HCT116 (cell line): ENCODE results near the gene MYO16. TPM values are rescaled to one million over a fixed set of nuclear protein-coding genes. Genes with fewer than 3 reads are reported as not detected.

ENCODE experiments used
- ATAC-seq: fragments of 200-7000 bp; cut with Tn5 transposase; 2 replicates; pipeline ENCODE4 v1.9.1; 2020; ENCODE audit warnings: mild to moderate bottlenecking, moderate library complexity
- BruUV-seq: library from RNA; stranded (reverse); fragments of 400-500 nt; replicated peaks from 2 replicates; lab custom pipeline; 2021; lab: Mats Ljungman, UMichigan
- CTCF ChIA-PET: fragments of 300-600 bp; sonication (Branson Sonifier 250); formaldehyde crosslinking; loops from one replicate; lab custom pipeline; 2021; ENCODE audit warnings: antibody characterized with exemption; lab: Charles Lee
- POLR2A ChIA-PET: fragments of 300-600, 350-600 bp; sonication (Branson Sonifier 250); formaldehyde crosslinking; loops from one replicate; lab custom pipeline; 2021; ENCODE audit warnings: antibody characterized with exemption; lab: Charles Lee
- RAD21 ChIA-PET, 2 experiments: fragments of 300-600 bp; sonication (Branson Sonifier 250); formaldehyde crosslinking; loops; one replicate each; lab custom pipeline; 2023; ENCODE audit warnings: low total read pairs in 2 of 2; ENCODE audit not compliant: uncharacterized antibody in 2 of 2, unreplicated experiment in 2 of 2, low non-redundant PET in 1 of 2; lab: Charles Lee
- DNase-seq: peaks from one replicate; pipeline ENCODE4 v3.0.0-alpha.2; 2010; ENCODE audit warnings: low read depth, low spot score
- H2AFZ ChIP-seq: fragments of 200-600 bp; shearing (Covaris generic), sonication (generic); 2 replicates; pipeline ENCODE4 v1.6.1; 2017; ENCODE audit warnings: low read depth, mixed run types, mixed read lengths, antibody characterized with exemption, low read length; ENCODE audit not compliant: poor library complexity, severe bottlenecking
- H3K27ac ChIP-seq: 2 replicates; pipeline ENCODE4 v1.5.1; 2012; ENCODE audit warnings: low read depth, low read length
- H3K27me3 ChIP-seq: fragments of 200-600 bp; sonication (generic); 2 replicates; pipeline ENCODE4 v1.6.1; 2016; ENCODE audit warnings: mixed run types, low read length, mixed read lengths; ENCODE audit not compliant: insufficient read depth
- H3K36me3 ChIP-seq, 2 experiments: fragments of 200-500 bp in 1 of 2; fragments of 200-600 bp in 1 of 2; sonication (Bioruptor generic) in 1 of 2; sonication (generic) in 1 of 2; 2 replicates each; pipeline versions ENCODE4 v1.5.1 to v1.6.1; 2014 to 2016; ENCODE audit warnings: low read length in 2 of 2, inconsistent platforms in 1 of 2, mixed read lengths in 1 of 2, mixed run types in 1 of 2; ENCODE audit not compliant: insufficient read depth in 2 of 2, control insufficient read depth in 1 of 2
- H3K4me1 ChIP-seq, 2 experiments: fragments of 200-600 bp in 1 of 2; sonication (generic) in 1 of 2; 2 replicates each; pipeline versions ENCODE4 v1.5.1 to v1.6.1; 2012 to 2017; ENCODE audit warnings: low read length in 2 of 2, inconsistent platforms in 1 of 2, mild to moderate bottlenecking in 1 of 2, mixed read lengths in 1 of 2, mixed run types in 1 of 2, moderate library complexity in 1 of 2; ENCODE audit not compliant: insufficient read depth in 2 of 2, control insufficient read depth in 1 of 2
- H3K4me2 ChIP-seq: fragments of 200-600 bp; sonication (generic); 2 replicates; pipeline ENCODE4 v1.6.1; 2017; ENCODE audit warnings: mixed run types, low read length, mixed read lengths
- H3K4me3 ChIP-seq, 2 experiments: fragments of 200-600 bp in 1 of 2; sonication (generic) in 1 of 2; replicated peaks in 1 of 2; 2 replicates each; pipeline ENCODE4 v1.5.1; 2011 to 2016; ENCODE audit warnings: low read length in 2 of 2, control low read depth in 1 of 2, low read depth in 1 of 2, mild to moderate bottlenecking in 1 of 2, mixed read lengths in 1 of 2, mixed run types in 1 of 2
- H3K79me2 ChIP-seq: fragments of 200-600 bp; sonication (generic); 2 replicates; pipeline ENCODE4 v1.6.1; 2017; ENCODE audit warnings: mild to moderate bottlenecking, mixed run types, low read length, moderate library complexity, mixed read lengths; ENCODE audit not compliant: insufficient read depth
- H3K9ac ChIP-seq: fragments of 200-600 bp; sonication (generic); 2 replicates; pipeline ENCODE4 v1.6.1; 2016; ENCODE audit warnings: low read length, mixed read lengths
- H3K9me2 ChIP-seq: fragments of 200-600 bp; sonication (generic), shearing (Covaris generic); 2 replicates; pipeline ENCODE4 v1.6.1; 2017; ENCODE audit warnings: mixed run types, mild to moderate bottlenecking, moderate library complexity; ENCODE audit not compliant: insufficient read depth
- H3K9me3 ChIP-seq, 2 experiments: fragments of 200-500 bp in 1 of 2; fragments of 200-600 bp in 1 of 2; sonication (Bioruptor generic) in 1 of 2; sonication (generic) in 1 of 2; 2 replicates each; pipeline ENCODE4 v1.6.1; 2014 to 2017; ENCODE audit warnings: low read length in 2 of 2, mixed read lengths in 2 of 2, inconsistent platforms in 1 of 2, low read depth in 1 of 2, mild to moderate bottlenecking in 1 of 2, mixed run types in 1 of 2, moderate library complexity in 1 of 2; ENCODE audit not compliant: control insufficient read depth in 1 of 2, insufficient read depth in 1 of 2
- H4K20me1 ChIP-seq: fragments of 200-600 bp; sonication (generic), shearing (Covaris generic); 2 replicates; pipeline ENCODE4 v1.6.1; 2017; ENCODE audit warnings: mixed run types, mild to moderate bottlenecking, moderate library complexity; ENCODE audit not compliant: insufficient read depth
- CBX3 ChIP-seq: IDR thresholded peaks from 2 replicates; pipeline ENCODE4 v1.6.1; 2012; ENCODE audit warnings: low read depth
- CEBPB ChIP-seq: IDR thresholded peaks from 2 replicates; pipeline ENCODE4 v1.6.1; 2012; ENCODE audit warnings: low read depth
- ELF1 ChIP-seq: IDR thresholded peaks from 2 replicates; pipeline ENCODE4 v1.6.1; 2012; ENCODE audit warnings: low read depth, borderline replicate concordance
- EZH2 ChIP-seq: fragments of 200-600 bp; sonication (generic); IDR thresholded peaks from 2 replicates; pipeline ENCODE4 v1.6.1; 2017; ENCODE audit warnings: antibody characterized with exemption, mixed run types
- EZH2phosphoT487 ChIP-seq: fragments of 200-600 bp; IDR thresholded peaks from 2 replicates; pipeline ENCODE4 v1.6.1; 2018; ENCODE audit warnings: antibody characterized with exemption, borderline replicate concordance
- FOSL1 ChIP-seq: IDR thresholded peaks from 2 replicates; pipeline ENCODE4 v1.6.1; 2012; ENCODE audit warnings: low read depth
- POLR2A ChIP-seq: IDR thresholded peaks from 2 replicates; pipeline ENCODE4 v1.7.0; 2011; ENCODE audit warnings: borderline replicate concordance; ENCODE audit not compliant: insufficient read depth, insufficient read length; ENCODE audit errors: extremely low read depth
- SP1 ChIP-seq: IDR thresholded peaks from 2 replicates; pipeline ENCODE4 v1.6.1; 2012; ENCODE audit warnings: low read depth
- SRF ChIP-seq: IDR thresholded peaks from 2 replicates; pipeline ENCODE4 v1.6.1; 2012; ENCODE audit warnings: low read depth
- TCF7L2 ChIP-seq: IDR thresholded peaks from 2 replicates; pipeline ENCODE4 v1.7.0; 2011; ENCODE audit warnings: borderline replicate concordance, inconsistent platforms; ENCODE audit not compliant: insufficient read depth, insufficient read length; ENCODE audit errors: extremely low read depth
- ZBTB33 ChIP-seq: IDR thresholded peaks from 2 replicates; pipeline ENCODE4 v1.6.1; 2011; ENCODE audit warnings: mild to moderate bottlenecking, low read length, moderate library complexity; ENCODE audit not compliant: insufficient replicate concordance; ENCODE audit errors: extremely low read depth
- ZFX ChIP-seq: fragments of 450-650 bp; IDR thresholded peaks from 2 replicates; pipeline ENCODE4 v1.6.1; 2017
- ZNF274 ChIP-seq: fragments of 200-500 bp; sonication (Bioruptor generic); IDR thresholded peaks from 2 replicates; pipeline ENCODE4 v1.6.1; 2014; ENCODE audit warnings: mild to moderate bottlenecking, low read depth, low read length, inconsistent platforms
- intact Hi-C: fragments of 100-400 bp; cut with micrococcal nuclease; formaldehyde crosslinking; loops from 2 replicates; pipeline ENCODE4 v1.10.0; 2022
- total RNA-seq: library from RNA; stranded (reverse); gene quantifications from one replicate; pipeline ENCODE4 v1.2.1, GENCODE V29; 2021; ENCODE audit not compliant: unreplicated experiment
- TF ChIP-seq, protein P1 (sequence below): IDR thresholded peaks from 2 replicates; pipeline ENCODE4 v1.6.1; 2012; ENCODE audit warnings: low read depth
- TF ChIP-seq, protein P2 (sequence below): IDR thresholded peaks from 2 replicates; pipeline ENCODE4 v1.6.1; 2012
- TF ChIP-seq, protein P3 (sequence below): IDR thresholded peaks from 2 replicates; pipeline ENCODE4 v1.6.1; 2012

Gene MYO16
- total RNA-seq, 1 experiment from 2014 or later = 0.07 TPM

GRCh38 chr13:108743522-108743921 is 114.1 kb downstream of the MYO16 start:
- DNase-seq (no peak), ATAC-seq (no peak)
- no peaks in the 10 kb centered on the region for H3K79me2 ChIP-seq
- no peak overlapping the region for H3K27ac ChIP-seq
- H3K4me1 ChIP-seq = no peaks in the 10 kb centered on the region
- no TSS peak for BruUV-seq
- ChIA-PET RAD21 (no interaction called here), CTCF (no interaction called here), POLR2A (no interaction called here)
- no peak overlapping the region for H3K4me2 ChIP-seq
- H3K9ac ChIP-seq = no peak overlapping the region
- no peak overlapping the region for H3K4me3 ChIP-seq
- no peaks in the 10 kb centered on the region for H3K9me2 ChIP-seq
- TF ChIP-seq EZH2phosphoT487 (no peak), SP1 (no peak), EZH2 (no peak), TCF7L2 (no peak)
- H3K36me3 ChIP-seq = no peaks in the 10 kb centered on the region
- no peaks in the 10 kb centered on the region for H3K27me3 ChIP-seq
- H4K20me1 ChIP-seq = no peaks in the 10 kb centered on the region
- no peak overlapping the region for H2AFZ ChIP-seq
- intact Hi-C loops = no loop called here
- no peaks in the 10 kb centered on the region for H3K9me3 ChIP-seq

- CTCF ChIA-PET = no interaction called here
- POLR2A ChIA-PET = no interaction called here
- TF ChIP-seq CEBPB (no peak), ELF1 (no peak), ZNF274 (no peak), CBX3 (no peak), ZFX (no peak), EZH2 (no peak), SRF (no peak), ZBTB33 (no peak), POLR2A (no peak), FOSL1 (no peak), TCF7L2 (no peak)
- TF ChIP-seq, protein P1, sequence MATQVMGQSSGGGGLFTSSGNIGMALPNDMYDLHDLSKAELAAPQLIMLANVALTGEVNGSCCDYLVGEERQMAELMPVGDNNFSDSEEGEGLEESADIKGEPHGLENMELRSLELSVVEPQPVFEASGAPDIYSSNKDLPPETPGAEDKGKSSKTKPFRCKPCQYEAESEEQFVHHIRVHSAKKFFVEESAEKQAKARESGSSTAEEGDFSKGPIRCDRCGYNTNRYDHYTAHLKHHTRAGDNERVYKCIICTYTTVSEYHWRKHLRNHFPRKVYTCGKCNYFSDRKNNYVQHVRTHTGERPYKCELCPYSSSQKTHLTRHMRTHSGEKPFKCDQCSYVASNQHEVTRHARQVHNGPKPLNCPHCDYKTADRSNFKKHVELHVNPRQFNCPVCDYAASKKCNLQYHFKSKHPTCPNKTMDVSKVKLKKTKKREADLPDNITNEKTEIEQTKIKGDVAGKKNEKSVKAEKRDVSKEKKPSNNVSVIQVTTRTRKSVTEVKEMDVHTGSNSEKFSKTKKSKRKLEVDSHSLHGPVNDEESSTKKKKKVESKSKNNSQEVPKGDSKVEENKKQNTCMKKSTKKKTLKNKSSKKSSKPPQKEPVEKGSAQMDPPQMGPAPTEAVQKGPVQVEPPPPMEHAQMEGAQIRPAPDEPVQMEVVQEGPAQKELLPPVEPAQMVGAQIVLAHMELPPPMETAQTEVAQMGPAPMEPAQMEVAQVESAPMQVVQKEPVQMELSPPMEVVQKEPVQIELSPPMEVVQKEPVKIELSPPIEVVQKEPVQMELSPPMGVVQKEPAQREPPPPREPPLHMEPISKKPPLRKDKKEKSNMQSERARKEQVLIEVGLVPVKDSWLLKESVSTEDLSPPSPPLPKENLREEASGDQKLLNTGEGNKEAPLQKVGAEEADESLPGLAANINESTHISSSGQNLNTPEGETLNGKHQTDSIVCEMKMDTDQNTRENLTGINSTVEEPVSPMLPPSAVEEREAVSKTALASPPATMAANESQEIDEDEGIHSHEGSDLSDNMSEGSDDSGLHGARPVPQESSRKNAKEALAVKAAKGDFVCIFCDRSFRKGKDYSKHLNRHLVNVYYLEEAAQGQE = no peak
- TF ChIP-seq, protein P2, sequence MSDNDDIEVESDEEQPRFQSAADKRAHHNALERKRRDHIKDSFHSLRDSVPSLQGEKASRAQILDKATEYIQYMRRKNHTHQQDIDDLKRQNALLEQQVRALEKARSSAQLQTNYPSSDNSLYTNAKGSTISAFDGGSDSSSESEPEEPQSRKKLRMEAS = no peak
- TF ChIP-seq, protein P3, sequence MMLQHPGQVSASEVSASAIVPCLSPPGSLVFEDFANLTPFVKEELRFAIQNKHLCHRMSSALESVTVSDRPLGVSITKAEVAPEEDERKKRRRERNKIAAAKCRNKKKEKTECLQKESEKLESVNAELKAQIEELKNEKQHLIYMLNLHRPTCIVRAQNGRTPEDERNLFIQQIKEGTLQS = no peak
Measured at GRCh38 chr13:108747843-108748242, 118.4 kb downstream of the MYO16 start.

More at GRCh38 chr13:108747843-108748242, 118.4 kb downstream of the MYO16 start:
- no TSS peak for BruUV-seq
- no peaks in the 10 kb centered on the region for H4K20me1 ChIP-seq
- no peaks in the 10 kb centered on the region for H3K9me2 ChIP-seq
- H3K9ac ChIP-seq = no peak overlapping the region
- ATAC-seq (no peak), DNase-seq (no peak)
- no peaks in the 10 kb centered on the region for H3K4me1 ChIP-seq
- RAD21 ChIA-PET = no interaction called here
- no peaks in the 10 kb centered on the region for H3K27me3 ChIP-seq
- no peak overlapping the region for H2AFZ ChIP-seq
- H3K79me2 ChIP-seq = no peaks in the 10 kb centered on the region
- H3K36me3 ChIP-seq = no peaks in the 10 kb centered on the region
- no peak overlapping the region for H3K4me2 ChIP-seq
- H3K9me3 ChIP-seq = no peaks in the 10 kb centered on the region
- H3K4me3 ChIP-seq = no peak overlapping the region
- intact Hi-C loops = no loop called here
- no peak overlapping the region for H3K27ac ChIP-seq
